GM12874 (cell line): ENCODE data around the gene DAPK1.

ENCODE experiments used
- TF ChIP-seq, protein P1 (sequence below): IDR thresholded peaks from 2 replicates; pipeline ENCODE4 v1.5.1; 2011; ENCODE audit warnings: low read depth, mild to moderate bottlenecking, control low read depth, low read length, moderate library complexity; ENCODE audit not compliant: insufficient read depth

Gene DAPK1

GRCh38 chr9:87611776-87612175 lies 114.1 kb downstream of the DAPK1 start:
- TF ChIP-seq, protein P1, sequence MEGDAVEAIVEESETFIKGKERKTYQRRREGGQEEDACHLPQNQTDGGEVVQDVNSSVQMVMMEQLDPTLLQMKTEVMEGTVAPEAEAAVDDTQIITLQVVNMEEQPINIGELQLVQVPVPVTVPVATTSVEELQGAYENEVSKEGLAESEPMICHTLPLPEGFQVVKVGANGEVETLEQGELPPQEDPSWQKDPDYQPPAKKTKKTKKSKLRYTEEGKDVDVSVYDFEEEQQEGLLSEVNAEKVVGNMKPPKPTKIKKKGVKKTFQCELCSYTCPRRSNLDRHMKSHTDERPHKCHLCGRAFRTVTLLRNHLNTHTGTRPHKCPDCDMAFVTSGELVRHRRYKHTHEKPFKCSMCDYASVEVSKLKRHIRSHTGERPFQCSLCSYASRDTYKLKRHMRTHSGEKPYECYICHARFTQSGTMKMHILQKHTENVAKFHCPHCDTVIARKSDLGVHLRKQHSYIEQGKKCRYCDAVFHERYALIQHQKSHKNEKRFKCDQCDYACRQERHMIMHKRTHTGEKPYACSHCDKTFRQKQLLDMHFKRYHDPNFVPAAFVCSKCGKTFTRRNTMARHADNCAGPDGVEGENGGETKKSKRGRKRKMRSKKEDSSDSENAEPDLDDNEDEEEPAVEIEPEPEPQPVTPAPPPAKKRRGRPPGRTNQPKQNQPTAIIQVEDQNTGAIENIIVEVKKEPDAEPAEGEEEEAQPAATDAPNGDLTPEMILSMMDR = no peak

GRCh38 chr9:87612536-87612935 lies 114.9 kb downstream of the DAPK1 start:
- TF ChIP-seq, protein P1 = no peak

GRCh38 chr9:87613265-87614111 lies 115.8 kb downstream of the DAPK1 start:
- TF ChIP-seq, protein P1 = no peak

DNA sequence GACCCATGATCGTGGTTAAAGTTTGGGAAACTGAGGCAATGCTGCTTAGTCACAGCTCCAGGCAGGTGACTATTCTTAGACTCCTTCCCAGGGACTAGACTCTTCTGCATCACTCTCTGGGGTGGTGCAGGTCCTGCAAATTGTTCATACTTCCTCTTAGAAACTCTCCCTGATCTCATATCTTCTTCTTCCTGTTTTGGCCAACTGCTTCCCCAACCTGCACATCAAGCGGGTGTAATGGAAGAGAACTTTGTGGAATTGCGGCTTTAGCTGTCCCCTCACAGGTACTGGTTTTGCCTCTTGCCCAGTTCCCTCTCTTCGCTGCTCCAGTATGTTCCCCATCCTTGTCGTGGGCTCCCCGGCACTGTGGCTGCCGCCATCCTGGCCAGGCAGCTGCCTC lies 116.7 kb downstream of the DAPK1 start:
- TF ChIP-seq, protein P1 = no peak

DNA sequence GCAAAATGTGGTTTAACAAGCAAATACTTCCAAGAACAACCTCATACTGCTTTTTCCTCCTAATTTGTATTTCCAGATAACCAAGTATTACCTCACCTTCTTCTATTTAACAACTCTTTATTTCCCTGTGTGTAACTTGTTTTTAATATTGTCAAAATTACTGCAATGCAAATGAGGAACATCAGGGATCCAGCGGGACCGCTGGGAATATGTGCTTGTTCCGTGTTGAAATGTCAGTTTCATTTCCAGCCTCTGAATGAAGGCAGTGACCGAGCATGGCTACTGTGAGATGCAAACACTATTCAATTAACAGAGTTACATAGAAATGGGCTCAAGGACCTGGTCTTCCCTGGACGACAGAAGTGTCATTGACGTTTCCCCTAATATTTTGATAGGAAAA lies 117.5 kb downstream of the DAPK1 start:
- TF ChIP-seq, protein P1 = no peak

- TF ChIP-seq, protein P1 = no peak
These were observed 118.0 kb downstream of the DAPK1 start for GRCh38 chr9:87615547-87616148.

DNA sequence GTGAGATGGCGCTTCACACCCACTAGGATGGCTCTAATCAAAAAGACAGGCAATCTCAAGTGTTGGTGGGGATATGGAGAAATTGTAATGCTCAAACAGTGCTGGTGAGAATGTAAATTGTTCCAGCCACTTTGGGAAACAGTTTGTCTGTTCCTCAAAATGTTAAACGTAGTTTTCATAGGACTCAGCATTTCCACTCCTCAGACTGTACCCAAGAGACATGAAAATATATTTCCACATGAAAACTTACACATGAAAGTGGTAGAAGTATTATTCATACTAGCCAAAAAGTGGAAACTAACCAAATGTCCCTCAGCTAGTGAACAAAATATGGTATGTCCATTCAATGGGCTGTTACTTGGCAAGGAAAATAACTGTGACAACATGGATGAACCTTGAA lies 120.6 kb downstream of the DAPK1 start:
- TF ChIP-seq, protein P1 = no peak
